Lower lobe of right lung (tissue), 2 donors: Measurements from ENCODE around the gene LYPD5. TPM values are rescaled to one million over a fixed set of nuclear protein-coding genes. Genes with fewer than 3 reads are reported as not detected.
A peak's percentile ranks its signal among the peaks of the same experiment; 100 is the strongest.

Source experiments
- ATAC-seq, 2 donors: fragments of 200-7000 bp; cut with Tn5 transposase; one replicate each; pipeline ENCODE4 v1.9.1; 2020 to 2022; ENCODE audit warnings: mild to moderate bottlenecking in 2 of 2, moderate library complexity in 2 of 2
- DNase-seq: peaks from one replicate; pipeline ENCODE4 v3.0.0-alpha.2; 2020
- H3K27ac ChIP-seq: fragments of 200-600 bp; one replicate; pipeline ENCODE4 v1.8.0; 2022
- H3K27me3 ChIP-seq: fragments of 200-600 bp; one replicate; pipeline ENCODE4 v1.8.0; 2022; ENCODE audit warnings: low read depth
- H3K36me3 ChIP-seq: fragments of 200-600 bp; one replicate; pipeline ENCODE4 v1.8.0; 2022; ENCODE audit warnings: mild to moderate bottlenecking
- H3K4me1 ChIP-seq: fragments of 200-600 bp; one replicate; pipeline ENCODE4 v1.8.0; 2022
- H3K4me3 ChIP-seq: fragments of 200-600 bp; one replicate; pipeline ENCODE4 v1.8.0; 2022; ENCODE audit warnings: mild to moderate bottlenecking
- H3K9me3 ChIP-seq: fragments of 200-600 bp; one replicate; pipeline ENCODE4 v1.8.0; 2022
- intact Hi-C: fragments of 100-400 bp; cut with DNase I; formaldehyde crosslinking; loops from one replicate; pipeline ENCODE4 v1.11.0; 2022
- total RNA-seq: library from RNA; stranded (reverse); fragmentation: NEBNext Ultra II Directional; extraction: Animal tissue kit (Norgen Biotek cat#: 25700); gene quantifications from one replicate; pipeline ENCODE4 v1.2.1, GENCODE V29; 2021
- TF ChIP-seq, protein P1 (sequence below): fragments of 200-600 bp; IDR thresholded peaks from one replicate; pipeline ENCODE4 v1.8.0; 2022; ENCODE audit warnings: antibody characterized with exemption, mild to moderate bottlenecking
- donor health status: DM: no; HTN: yes; CAD: no; lungs with severe emphysema.

The LYPD5 gene
- total RNA-seq, 1 donor from 2014 or later = 7.5 TPM

DNA sequence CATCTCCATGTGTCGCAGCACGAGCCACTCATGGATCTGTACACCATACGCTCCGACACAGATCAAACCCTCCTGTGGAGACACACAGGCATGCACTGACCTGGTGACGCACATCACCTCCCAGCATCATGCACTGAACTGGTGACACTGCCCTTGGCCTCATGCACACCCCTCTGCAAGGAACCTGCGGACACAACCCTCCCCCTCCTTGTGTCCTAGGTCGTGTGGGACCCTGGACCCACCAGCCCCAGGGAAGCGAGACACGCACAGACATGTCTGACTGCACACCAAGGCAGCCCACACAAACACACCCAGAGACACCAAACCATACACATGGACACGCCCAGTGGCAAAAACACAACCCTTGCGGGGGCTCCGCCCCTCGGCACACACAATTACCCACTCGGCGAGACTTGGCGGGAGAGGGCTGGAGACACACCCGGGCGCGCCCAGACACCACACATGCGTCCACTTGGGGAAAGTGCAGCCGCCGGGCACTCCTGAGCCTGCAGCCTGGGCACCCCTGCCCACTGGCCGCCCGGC lies 19.5 kb downstream of the LYPD5 start:
- TF ChIP-seq, protein P1, sequence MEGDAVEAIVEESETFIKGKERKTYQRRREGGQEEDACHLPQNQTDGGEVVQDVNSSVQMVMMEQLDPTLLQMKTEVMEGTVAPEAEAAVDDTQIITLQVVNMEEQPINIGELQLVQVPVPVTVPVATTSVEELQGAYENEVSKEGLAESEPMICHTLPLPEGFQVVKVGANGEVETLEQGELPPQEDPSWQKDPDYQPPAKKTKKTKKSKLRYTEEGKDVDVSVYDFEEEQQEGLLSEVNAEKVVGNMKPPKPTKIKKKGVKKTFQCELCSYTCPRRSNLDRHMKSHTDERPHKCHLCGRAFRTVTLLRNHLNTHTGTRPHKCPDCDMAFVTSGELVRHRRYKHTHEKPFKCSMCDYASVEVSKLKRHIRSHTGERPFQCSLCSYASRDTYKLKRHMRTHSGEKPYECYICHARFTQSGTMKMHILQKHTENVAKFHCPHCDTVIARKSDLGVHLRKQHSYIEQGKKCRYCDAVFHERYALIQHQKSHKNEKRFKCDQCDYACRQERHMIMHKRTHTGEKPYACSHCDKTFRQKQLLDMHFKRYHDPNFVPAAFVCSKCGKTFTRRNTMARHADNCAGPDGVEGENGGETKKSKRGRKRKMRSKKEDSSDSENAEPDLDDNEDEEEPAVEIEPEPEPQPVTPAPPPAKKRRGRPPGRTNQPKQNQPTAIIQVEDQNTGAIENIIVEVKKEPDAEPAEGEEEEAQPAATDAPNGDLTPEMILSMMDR = no peak
- ATAC-seq = peak in 1 of 2 donors; percentile 5
- DNase-seq = no peak

DNA sequence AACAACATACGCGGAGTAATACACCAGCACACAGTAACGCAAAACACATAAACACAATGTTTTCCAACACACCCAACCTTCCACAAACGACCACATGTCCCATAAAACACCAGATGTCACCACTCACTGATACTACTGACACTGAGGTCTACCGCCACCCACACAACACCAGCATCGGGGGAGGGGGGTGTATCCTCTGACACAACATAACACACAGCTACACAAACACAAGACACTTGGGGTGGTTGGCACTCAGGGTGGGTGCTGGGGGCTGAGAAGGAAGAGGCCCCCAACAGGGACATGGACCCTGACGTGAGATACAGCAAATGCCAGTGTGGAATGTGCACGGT lies 20.0 kb downstream of the LYPD5 start:
- DNase-seq (no peak), ATAC-seq (no peak)
- Histone ChIP-seq H3K4me3 (no peak overlapping the region), H3K36me3 (no peaks in the 10 kb centered on the region), H3K27ac (no peak overlapping the region), H3K27me3 (peaks cover 6% of the 10 kb centered on the region), H3K9me3 (no peaks in the 10 kb centered on the region), H3K4me1 (peaks cover 33% of the 10 kb centered on the region)
- TF ChIP-seq, protein P1 = no peak
- intact Hi-C loops = no loop called here

More for the DNA sequence above, 19.5 kb downstream of the LYPD5 start:
- Histone ChIP-seq H3K4me1 (peaks cover 28% of the 10 kb centered on the region), H3K4me3 (no peak overlapping the region), H3K36me3 (no peaks in the 10 kb centered on the region), H3K9me3 (no peaks in the 10 kb centered on the region), H3K27ac (no peak overlapping the region), H3K27me3 (peaks cover 6% of the 10 kb centered on the region)
- intact Hi-C loops = no loop called here

DNA sequence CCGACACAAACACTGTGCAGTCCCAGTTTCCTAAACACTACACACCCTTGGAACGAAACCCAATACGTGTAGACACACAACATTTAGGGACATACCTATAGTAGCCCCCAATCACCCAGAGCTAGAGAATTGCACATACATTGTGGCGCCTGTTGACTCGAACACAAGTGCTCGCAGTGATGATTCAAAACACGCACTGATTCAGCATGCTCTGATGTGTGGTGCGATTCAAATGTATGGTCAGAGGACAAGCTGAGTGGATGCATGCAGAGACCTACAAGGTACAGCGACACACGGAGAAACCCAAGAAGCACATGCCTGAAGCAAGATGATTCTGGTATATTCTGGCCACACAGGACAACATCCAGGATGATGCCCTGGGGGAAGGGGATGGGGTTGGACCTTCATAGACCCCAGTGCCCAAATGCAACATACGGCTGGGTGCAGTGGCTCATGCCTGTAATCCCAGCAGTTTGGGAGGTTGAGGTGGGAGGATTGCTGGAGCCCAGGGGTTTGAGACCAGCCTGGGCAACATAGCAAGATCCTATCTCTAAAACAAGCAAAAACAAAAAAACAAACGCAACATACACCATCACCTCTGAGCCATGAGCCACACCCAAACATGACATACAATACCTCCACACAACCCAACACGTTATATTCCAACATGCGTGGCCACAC lies 20.5 kb downstream of the LYPD5 start:
- H3K4me1 ChIP-seq = peaks cover 33% of the 10 kb centered on the region
- intact Hi-C loops = no loop called here
- no peaks in the 10 kb centered on the region for H3K36me3 ChIP-seq
- peaks cover 6% of the 10 kb centered on the region for H3K27me3 ChIP-seq
- no peak overlapping the region for H3K27ac ChIP-seq
- DNase-seq (no peak), ATAC-seq (no peak)
- no peaks in the 10 kb centered on the region for H3K9me3 ChIP-seq
- TF ChIP-seq, protein P1 = no peak
- no peak overlapping the region for H3K4me3 ChIP-seq

DNA sequence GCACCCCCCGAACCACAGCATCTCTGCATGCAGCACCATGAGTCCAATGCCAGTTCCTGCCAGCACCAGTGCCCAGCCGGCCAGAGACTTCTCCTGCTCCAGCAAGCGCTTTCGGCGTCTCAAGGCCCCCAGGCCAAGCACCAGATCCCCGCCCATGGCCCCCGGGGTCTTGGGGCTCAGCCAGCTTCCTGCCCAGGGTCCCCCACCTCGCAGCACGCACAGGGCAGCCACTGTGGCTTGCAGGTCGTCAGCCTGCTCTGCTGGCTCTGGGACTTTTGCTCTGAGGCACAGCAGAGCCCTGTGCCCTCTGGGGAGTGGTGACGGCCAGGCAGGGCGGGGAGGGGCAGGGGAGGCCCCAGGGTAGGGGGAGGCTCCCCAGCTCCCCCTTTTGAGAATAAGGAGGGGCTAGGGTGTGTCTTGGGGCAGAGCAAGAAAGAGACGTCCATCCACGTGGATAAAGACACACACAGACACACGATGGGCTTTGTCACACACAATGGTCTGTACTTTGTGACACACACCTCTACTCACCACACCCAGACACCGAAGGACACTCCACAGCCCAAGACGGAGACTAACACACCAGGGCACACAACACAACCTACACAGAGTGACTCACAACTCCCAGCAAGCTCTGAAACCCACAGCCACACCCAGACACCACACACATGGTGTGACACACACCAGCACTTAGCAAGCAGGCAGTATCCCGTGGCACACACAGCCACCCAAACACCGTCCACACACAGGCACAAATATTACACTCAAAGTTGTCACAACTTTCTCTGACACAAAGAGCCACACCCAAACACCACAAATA lies 21.3 kb downstream of the LYPD5 start, which contains the start of gene KCNN4:
Gene KCNN4, minus strand, starts transcription at position 268 of the 820 bp plus-strand sequence. Its CDS starts 112 bp downstream, at position 156.
- H3K4me3 ChIP-seq = peak within 1 kb of the TSS; percentile 36
- H3K36me3 ChIP-seq = no peaks in the 10 kb centered on the region
- ATAC-seq = peak; percentile 15 to 44
- no peaks in the 10 kb centered on the region for H3K9me3 ChIP-seq
- peaks cover 33% of the 10 kb centered on the region for H3K4me1 ChIP-seq
- no peak within 1 kb of the TSS for H3K27ac ChIP-seq
- intact Hi-C loops = no loop called here
- TF ChIP-seq, protein P1 = no peak
- DNase-seq = no peak
- H3K27me3 ChIP-seq = peaks cover 6% of the 10 kb centered on the region

DNA sequence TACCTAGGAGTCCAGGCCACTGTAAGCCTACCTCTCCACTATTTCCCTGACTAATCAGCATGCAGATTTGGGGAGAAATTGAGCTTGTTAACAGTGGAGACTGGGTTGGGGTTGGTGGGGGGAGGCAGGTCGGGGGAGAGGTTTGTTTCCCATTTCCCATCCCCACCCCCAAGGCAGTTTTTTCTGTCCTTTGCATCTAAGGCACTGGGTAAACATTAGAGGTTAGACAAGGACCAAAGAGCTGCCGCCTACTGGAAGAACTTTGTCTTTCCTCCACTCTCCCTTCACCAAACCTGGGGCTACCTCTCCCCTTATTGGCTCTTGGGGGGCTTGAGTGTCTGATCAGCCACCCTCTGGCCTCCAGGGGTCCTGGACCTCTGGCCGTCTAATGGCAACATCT lies 22.4 kb downstream of the LYPD5 start:
- peak overlapping the region; percentile 19 for H3K4me3 ChIP-seq
- no peaks in the 10 kb centered on the region for H3K9me3 ChIP-seq
- H3K27me3 ChIP-seq = peaks cover 6% of the 10 kb centered on the region
- TF ChIP-seq, protein P1 = no peak
- H3K36me3 ChIP-seq = no peaks in the 10 kb centered on the region
- DNase-seq (no peak), ATAC-seq (no peak)
- peak overlapping the region; percentile 18 for H3K27ac ChIP-seq
- peaks cover 32% of the 10 kb centered on the region for H3K4me1 ChIP-seq
- intact Hi-C loops = no loop called here
